GM23248 (cell line): ENCODE results near the gene LEF1.

Experiments
- EZH2 ChIP-seq: fragments of 200-600 bp; sonication (generic); IDR thresholded peaks from 2 replicates; pipeline ENCODE4 v1.6.1; 2018; ENCODE audit warnings: antibody characterized with exemption, mild to moderate bottlenecking; ENCODE audit not compliant: insufficient read depth, poor library complexity, severe bottlenecking
- EZH2phosphoT487 ChIP-seq: fragments of 200-600 bp; sonication (generic); IDR thresholded peaks from 2 replicates; pipeline ENCODE4 v1.6.1; 2018; ENCODE audit warnings: antibody characterized with exemption, moderate library complexity, mild to moderate bottlenecking, low read depth; ENCODE audit not compliant: insufficient read depth

DNA sequence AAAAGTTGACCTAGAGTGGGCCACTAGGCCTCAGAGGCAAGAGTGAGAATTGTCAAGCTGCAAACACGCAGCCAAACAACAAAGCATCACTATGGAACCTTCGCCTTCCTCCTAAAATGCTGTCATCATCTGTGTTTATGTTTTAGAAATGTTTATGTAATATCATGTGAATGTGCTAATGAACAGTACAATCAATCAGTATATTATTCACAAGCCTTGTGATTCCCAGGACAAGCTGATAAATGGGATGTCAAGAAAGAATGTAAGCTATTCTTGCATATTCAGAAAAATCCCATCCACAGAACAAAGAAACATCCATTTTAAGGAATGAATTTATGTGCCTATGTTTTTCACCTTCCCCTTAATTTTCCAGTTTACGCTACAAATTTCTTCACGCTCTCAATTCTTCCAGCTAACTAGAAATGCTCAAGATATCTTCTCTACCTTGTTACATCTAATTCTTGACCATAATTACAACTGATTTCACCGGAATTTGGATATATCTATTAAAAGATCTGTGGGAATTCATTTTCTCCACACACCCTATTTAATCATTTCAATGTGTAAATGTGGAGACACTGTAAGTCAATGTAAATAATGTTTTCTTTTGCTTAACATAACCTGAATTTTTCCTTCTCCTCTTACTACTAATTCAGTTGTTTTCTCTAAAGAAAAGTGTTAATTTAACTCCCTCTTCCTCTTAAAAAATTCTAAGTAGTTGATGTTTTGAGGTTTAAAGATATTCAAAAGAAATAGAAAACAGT is 65.5 kb downstream of the LEF1 start:
- TF ChIP-seq EZH2 (no peak), EZH2phosphoT487 (no peak)
